HL-60 (cell line): Measurements from ENCODE around the gene LRRC49.

Experiments
- POLR2AphosphoS5 ChIP-seq: IDR thresholded peaks from 2 replicates; pipeline ENCODE4 v1.6.1; 2012; ENCODE audit warnings: low read depth
- SPI1 ChIP-seq: IDR thresholded peaks from 2 replicates; pipeline ENCODE4 v1.6.1; 2012; ENCODE audit warnings: low read depth, mild to moderate bottlenecking, borderline replicate concordance
- TF ChIP-seq, protein P1 (sequence below): IDR thresholded peaks from one replicate; pipeline ENCODE4 v1.5.1; 2011; ENCODE audit warnings: low read length, control low read depth, inconsistent platforms; ENCODE audit not compliant: insufficient read depth
- TF ChIP-seq, protein P2 (sequence below): IDR thresholded peaks from 2 replicates; pipeline ENCODE4 v1.6.1; 2012; ENCODE audit warnings: low read depth; ENCODE audit not compliant: insufficient replicate concordance

DNA sequence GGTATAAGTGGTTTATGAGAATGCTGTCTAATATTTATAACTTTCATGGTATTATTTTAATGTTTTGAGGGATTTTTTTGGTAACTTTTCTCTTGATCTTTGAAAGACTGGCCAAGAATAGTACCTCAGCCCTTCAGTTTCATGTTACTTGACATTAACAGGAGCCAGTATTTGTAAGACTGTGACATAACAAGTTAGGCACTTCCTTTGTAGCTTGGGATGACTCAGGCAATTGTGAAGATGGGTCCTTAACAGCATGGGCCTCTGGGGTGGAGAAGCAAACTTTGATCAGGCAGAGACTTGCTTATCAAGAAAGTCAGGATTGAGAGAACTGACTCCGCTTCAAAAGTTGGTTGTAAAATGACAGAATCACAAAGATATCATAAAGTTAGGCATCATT is 9.5 kb downstream of the LRRC49 start:
- TF ChIP-seq, protein P1, sequence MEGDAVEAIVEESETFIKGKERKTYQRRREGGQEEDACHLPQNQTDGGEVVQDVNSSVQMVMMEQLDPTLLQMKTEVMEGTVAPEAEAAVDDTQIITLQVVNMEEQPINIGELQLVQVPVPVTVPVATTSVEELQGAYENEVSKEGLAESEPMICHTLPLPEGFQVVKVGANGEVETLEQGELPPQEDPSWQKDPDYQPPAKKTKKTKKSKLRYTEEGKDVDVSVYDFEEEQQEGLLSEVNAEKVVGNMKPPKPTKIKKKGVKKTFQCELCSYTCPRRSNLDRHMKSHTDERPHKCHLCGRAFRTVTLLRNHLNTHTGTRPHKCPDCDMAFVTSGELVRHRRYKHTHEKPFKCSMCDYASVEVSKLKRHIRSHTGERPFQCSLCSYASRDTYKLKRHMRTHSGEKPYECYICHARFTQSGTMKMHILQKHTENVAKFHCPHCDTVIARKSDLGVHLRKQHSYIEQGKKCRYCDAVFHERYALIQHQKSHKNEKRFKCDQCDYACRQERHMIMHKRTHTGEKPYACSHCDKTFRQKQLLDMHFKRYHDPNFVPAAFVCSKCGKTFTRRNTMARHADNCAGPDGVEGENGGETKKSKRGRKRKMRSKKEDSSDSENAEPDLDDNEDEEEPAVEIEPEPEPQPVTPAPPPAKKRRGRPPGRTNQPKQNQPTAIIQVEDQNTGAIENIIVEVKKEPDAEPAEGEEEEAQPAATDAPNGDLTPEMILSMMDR: no peak
- no peak for TF ChIP-seq POLR2AphosphoS5
- TF ChIP-seq, protein P2, sequence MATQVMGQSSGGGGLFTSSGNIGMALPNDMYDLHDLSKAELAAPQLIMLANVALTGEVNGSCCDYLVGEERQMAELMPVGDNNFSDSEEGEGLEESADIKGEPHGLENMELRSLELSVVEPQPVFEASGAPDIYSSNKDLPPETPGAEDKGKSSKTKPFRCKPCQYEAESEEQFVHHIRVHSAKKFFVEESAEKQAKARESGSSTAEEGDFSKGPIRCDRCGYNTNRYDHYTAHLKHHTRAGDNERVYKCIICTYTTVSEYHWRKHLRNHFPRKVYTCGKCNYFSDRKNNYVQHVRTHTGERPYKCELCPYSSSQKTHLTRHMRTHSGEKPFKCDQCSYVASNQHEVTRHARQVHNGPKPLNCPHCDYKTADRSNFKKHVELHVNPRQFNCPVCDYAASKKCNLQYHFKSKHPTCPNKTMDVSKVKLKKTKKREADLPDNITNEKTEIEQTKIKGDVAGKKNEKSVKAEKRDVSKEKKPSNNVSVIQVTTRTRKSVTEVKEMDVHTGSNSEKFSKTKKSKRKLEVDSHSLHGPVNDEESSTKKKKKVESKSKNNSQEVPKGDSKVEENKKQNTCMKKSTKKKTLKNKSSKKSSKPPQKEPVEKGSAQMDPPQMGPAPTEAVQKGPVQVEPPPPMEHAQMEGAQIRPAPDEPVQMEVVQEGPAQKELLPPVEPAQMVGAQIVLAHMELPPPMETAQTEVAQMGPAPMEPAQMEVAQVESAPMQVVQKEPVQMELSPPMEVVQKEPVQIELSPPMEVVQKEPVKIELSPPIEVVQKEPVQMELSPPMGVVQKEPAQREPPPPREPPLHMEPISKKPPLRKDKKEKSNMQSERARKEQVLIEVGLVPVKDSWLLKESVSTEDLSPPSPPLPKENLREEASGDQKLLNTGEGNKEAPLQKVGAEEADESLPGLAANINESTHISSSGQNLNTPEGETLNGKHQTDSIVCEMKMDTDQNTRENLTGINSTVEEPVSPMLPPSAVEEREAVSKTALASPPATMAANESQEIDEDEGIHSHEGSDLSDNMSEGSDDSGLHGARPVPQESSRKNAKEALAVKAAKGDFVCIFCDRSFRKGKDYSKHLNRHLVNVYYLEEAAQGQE: no peak
- no peak for TF ChIP-seq SPI1
